ENCODE data around the gene IRX5.

IRX5 gene

DNA sequence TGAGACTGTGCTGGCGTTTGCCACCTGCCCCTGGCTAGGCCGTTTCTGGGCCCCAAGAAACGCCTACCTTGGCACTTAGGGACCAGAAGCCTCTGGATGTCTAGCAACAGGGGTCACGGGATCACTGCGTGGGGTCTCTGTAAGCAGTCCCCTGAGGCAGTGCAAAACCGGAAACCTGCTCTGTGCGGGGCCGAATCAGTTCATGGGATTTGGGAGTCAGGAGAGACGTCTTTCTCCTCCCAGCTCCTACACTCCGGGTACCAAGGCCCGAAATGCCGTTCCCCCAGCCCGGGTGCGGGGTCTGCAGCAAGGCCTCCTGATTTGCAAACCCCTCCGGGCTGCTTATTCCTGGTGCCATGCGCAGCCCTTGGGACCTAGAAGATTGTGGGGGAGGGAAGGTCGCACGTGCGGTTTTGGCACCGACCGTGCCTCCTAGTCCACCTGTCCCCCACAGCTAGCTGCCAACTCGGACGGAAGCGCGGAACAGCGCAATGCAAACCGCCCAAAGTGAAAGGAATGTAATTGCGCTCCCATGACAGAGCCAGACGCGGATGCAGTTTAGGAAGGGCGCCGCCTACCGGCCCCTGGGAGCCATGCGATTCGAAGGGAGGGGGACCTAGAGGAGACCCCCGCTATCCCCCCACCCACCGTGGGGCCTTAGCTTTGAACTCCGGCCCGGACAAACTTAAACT lies 6.5 kb downstream of the IRX5 start:
- H3K23ac ChIP-seq (ENCODE audit: low read length) = no peak overlapping the region
- H3K9ac ChIP-seq (ENCODE audit: low read length) = no peak overlapping the region
- no peaks in the 10 kb centered on the region for H3K79me1 ChIP-seq (ENCODE audit: low read length)
- H3K4me2 ChIP-seq (ENCODE audit: low read length) = peak overlapping the region; percentile 64
- H4K91ac ChIP-seq (ENCODE audit: low read depth, low read length) = no peak overlapping the region
- H4K12ac ChIP-seq (ENCODE audit: low read depth, low read length) = no peak overlapping the region
- peaks cover 9% of the 10 kb centered on the region for H3K9me3 ChIP-seq (ENCODE audit: insufficient read depth, low read depth, low read length)
- no peak overlapping the region for H2AFZ ChIP-seq (ENCODE audit: insufficient read depth, low read length, poor library complexity)
- H3K4ac ChIP-seq (ENCODE audit: low read depth, low read length) = no peak overlapping the region
- peaks cover 15% of the 10 kb centered on the region in 2 experiments for H3K4me1 ChIP-seq (ENCODE audit: control insufficient read depth in 1 of 2, insufficient read depth in 2 of 2, low read length in 2 of 2)
- DNase-seq = no peak
- H3K27me3 ChIP-seq (ENCODE audit: insufficient read depth, low read length) = peaks cover 86% of the 10 kb centered on the region
- H2BK12ac ChIP-seq (ENCODE audit: low read length) = no peak overlapping the region
- no peak overlapping the region for H2BK120ac ChIP-seq (ENCODE audit: insufficient read depth, low read length, poor library complexity)
- H3K79me2 ChIP-seq (ENCODE audit: control insufficient read depth, insufficient read depth, low read length, poor library complexity) = no peaks in the 10 kb centered on the region
- H4K8ac ChIP-seq (ENCODE audit: low read depth, low read length) = no peak overlapping the region
- no peak overlapping the region for H2AK5ac ChIP-seq (ENCODE audit: low read length)
- H2BK5ac ChIP-seq (ENCODE audit: low read depth, low read length, poor library complexity) = no peak overlapping the region
- H3K18ac ChIP-seq (ENCODE audit: low read length) = no peak overlapping the region
- H3K14ac ChIP-seq (ENCODE audit: low read length) = no peak overlapping the region
- H3K27ac ChIP-seq (ENCODE audit: low read depth, low read length) = no peak overlapping the region
- H3K36me3 ChIP-seq (ENCODE audit: control insufficient read depth in 1 of 2, insufficient read depth in 2 of 2, low read length in 2 of 2) = no peaks in the 10 kb centered on the region
- H3K4me3 ChIP-seq (ENCODE audit: low read depth, low read length) = peak overlapping the region; percentile 27
- WGBS (ENCODE audit: extremely low coverage, insufficient coverage, insufficient read length) = no CpG with 5 or more reads among the region's 39 CpGs

DNA sequence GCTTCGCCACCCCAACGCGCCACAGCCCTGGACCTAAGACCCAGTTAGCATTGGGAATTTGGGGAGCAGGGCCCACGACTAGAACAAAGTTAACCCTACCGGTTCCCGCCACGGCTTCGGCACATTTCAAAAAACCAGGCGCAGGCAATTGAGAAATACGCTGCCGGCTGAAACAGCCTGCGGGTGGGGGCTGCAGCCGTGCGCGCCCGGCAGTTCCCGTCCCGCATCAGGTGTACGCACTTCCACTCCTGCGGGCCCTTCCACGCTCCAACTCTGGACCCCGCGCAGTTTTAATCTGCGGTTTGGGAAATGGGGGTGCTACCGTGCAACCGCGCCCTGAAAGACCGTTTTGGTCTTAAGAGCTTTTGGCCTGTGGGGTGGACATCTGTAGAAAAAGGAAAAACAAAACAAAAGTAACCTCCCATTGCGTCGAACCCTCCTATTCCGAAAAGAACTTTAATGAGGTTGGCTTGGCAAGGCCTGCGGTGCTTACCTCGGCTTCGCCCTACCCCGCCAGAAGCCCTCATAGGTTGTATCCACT lies 7.1 kb downstream of the IRX5 start:
- Histone ChIP-seq H3K18ac (ENCODE audit: low read length) (no peak overlapping the region), H2BK12ac (ENCODE audit: low read length) (no peak overlapping the region), H3K27ac (ENCODE audit: low read depth, low read length) (no peak overlapping the region), H3K79me2 (ENCODE audit: control insufficient read depth, insufficient read depth, low read length, poor library complexity) (no peaks in the 10 kb centered on the region), H2AK5ac (ENCODE audit: low read length) (no peak overlapping the region), H2BK5ac (ENCODE audit: low read depth, low read length, poor library complexity) (no peak overlapping the region), H3K14ac (ENCODE audit: low read length) (no peak overlapping the region), H3K9ac (ENCODE audit: low read length) (no peak overlapping the region), H4K12ac (ENCODE audit: low read depth, low read length) (no peak overlapping the region), H4K91ac (ENCODE audit: low read depth, low read length) (no peak overlapping the region), H3K27me3 (ENCODE audit: insufficient read depth, low read length) (peaks cover 80% of the 10 kb centered on the region), H3K4ac (ENCODE audit: low read depth, low read length) (no peak overlapping the region), H3K9me3 (ENCODE audit: insufficient read depth, low read depth, low read length) (peaks cover 6% of the 10 kb centered on the region), H3K4me3 (ENCODE audit: low read depth, low read length) (no peak overlapping the region), H3K79me1 (ENCODE audit: low read length) (no peaks in the 10 kb centered on the region), H3K36me3 (ENCODE audit: control insufficient read depth in 1 of 2, insufficient read depth in 2 of 2, low read length in 2 of 2) (no peaks in the 10 kb centered on the region), H3K4me1 (ENCODE audit: control insufficient read depth in 1 of 2, insufficient read depth in 2 of 2, low read length in 2 of 2) (peaks cover 13 to 15% of the 10 kb centered on the region in 2 experiments), H3K23ac (ENCODE audit: low read length) (no peak overlapping the region), H3K4me2 (ENCODE audit: low read length) (peak overlapping the region; percentile 64), H2BK120ac (ENCODE audit: insufficient read depth, low read length, poor library complexity) (no peak overlapping the region), H2AFZ (ENCODE audit: insufficient read depth, low read length, poor library complexity) (no peak overlapping the region), H4K8ac (ENCODE audit: low read depth, low read length) (no peak overlapping the region)
- DNase-seq = peak in 1 of 2 donors; percentile 21
- WGBS (ENCODE audit: extremely low coverage, insufficient coverage, insufficient read length) = no CpG with 5 or more reads among the region's 35 CpGs

DNA sequence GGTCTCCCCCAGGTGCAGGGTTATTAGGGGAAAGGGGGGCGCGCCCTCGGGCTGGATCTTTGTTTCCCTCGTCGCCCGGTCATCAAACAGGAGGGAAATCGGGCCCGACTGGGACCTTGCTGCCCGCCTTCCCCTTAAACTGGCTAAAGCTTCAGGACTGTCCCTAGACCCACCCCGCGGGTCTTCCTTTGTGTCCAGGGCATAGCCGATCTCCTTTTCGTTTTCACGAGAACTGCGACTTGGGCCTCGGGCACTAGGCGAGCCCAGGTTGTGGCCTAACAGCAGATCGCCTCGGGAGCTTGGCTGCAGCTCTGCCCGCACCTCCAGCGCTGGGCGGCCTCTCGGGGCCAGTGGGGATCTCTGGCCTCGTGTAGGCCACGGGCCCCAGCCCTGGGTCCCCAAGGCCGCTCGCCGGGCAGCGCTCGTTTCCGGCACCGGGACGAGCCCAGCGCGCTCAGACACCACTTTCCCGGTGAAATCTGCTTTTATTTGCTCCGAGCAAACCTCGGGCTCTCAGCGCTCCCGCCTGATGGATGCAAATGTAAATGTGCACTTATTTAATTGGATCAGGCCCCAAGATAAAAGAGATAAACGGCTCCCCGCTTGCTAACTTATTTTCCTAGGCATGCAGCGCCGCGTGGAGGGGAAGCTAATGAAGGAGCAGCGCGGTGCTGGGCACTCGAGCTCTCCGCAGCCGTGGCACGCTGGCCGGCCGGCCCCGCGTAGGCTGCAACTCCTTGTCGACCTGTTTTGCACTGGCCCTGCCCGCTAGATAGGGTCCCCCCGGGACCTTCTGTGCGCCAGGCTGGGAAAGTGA lies 7.8 kb downstream of the IRX5 start:
- H2AK5ac ChIP-seq (ENCODE audit: low read length) = no peak overlapping the region
- WGBS (ENCODE audit: extremely low coverage, insufficient coverage, insufficient read length) = no CpG with 5 or more reads among the region's 59 CpGs

DNA sequence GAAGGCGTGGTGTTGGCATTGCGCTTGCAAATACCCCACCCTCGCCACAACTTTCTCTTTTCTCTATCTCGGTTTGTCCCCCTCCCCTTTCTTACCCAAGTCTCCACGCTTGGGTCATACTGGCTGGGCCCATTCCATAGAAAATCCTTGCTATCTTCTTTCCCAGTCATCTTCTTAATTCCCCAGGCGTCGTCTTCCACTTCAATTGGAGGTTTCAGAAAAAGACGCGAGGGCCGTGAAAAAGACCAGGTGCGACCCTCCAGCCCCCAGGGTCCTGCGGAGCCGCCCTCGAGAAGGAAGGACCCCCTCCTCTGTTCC lies 8.3 kb downstream of the IRX5 start:
- Histone ChIP-seq H3K4me1 (ENCODE audit: control insufficient read depth in 1 of 2, insufficient read depth in 2 of 2, low read length in 2 of 2) (peaks cover 8 to 10% of the 10 kb centered on the region in 2 experiments), H3K4ac (ENCODE audit: low read depth, low read length) (no peak overlapping the region), H2BK5ac (ENCODE audit: low read depth, low read length, poor library complexity) (no peak overlapping the region), H3K4me2 (ENCODE audit: low read length) (no peak overlapping the region), H3K27me3 (ENCODE audit: insufficient read depth, low read length) (peaks cover 70% of the 10 kb centered on the region), H2AK5ac (ENCODE audit: low read length) (no peak overlapping the region), H3K9ac (ENCODE audit: low read length) (no peak overlapping the region), H4K8ac (ENCODE audit: low read depth, low read length) (no peak overlapping the region), H2BK12ac (ENCODE audit: low read length) (no peak overlapping the region), H2BK120ac (ENCODE audit: insufficient read depth, low read length, poor library complexity) (no peak overlapping the region), H2AFZ (ENCODE audit: insufficient read depth, low read length, poor library complexity) (no peak overlapping the region), H4K91ac (ENCODE audit: low read depth, low read length) (no peak overlapping the region), H3K4me3 (ENCODE audit: low read depth, low read length) (peak overlapping the region; percentile 9), H3K14ac (ENCODE audit: low read length) (no peak overlapping the region), H4K12ac (ENCODE audit: low read depth, low read length) (no peak overlapping the region), H3K23ac (ENCODE audit: low read length) (no peak overlapping the region), H3K79me1 (ENCODE audit: low read length) (no peaks in the 10 kb centered on the region), H3K9me3 (ENCODE audit: insufficient read depth, low read depth, low read length) (peaks cover 4% of the 10 kb centered on the region), H3K27ac (ENCODE audit: low read depth, low read length) (no peak overlapping the region), H3K36me3 (ENCODE audit: control insufficient read depth in 1 of 2, insufficient read depth in 2 of 2, low read length in 2 of 2) (no peaks in the 10 kb centered on the region), H3K18ac (ENCODE audit: low read length) (no peak overlapping the region), H3K79me2 (ENCODE audit: control insufficient read depth, insufficient read depth, low read length, poor library complexity) (no peaks in the 10 kb centered on the region)
- DNase-seq = no peak
- no CpG with 5 or more reads among the region's 14 CpGs for WGBS (ENCODE audit: extremely low coverage, insufficient coverage, insufficient read length)

More for the DNA sequence above, 7.8 kb downstream of the IRX5 start:
- Histone ChIP-seq H3K79me1 (ENCODE audit: low read length) (no peaks in the 10 kb centered on the region), H3K27ac (ENCODE audit: low read depth, low read length) (no peak overlapping the region), H2BK120ac (ENCODE audit: insufficient read depth, low read length, poor library complexity) (no peak overlapping the region), H3K4me1 (ENCODE audit: control insufficient read depth in 1 of 2, insufficient read depth in 2 of 2, low read length in 2 of 2) (peaks cover 10% of the 10 kb centered on the region in 2 experiments), H3K9ac (ENCODE audit: low read length) (no peak overlapping the region), H4K12ac (ENCODE audit: low read depth, low read length) (no peak overlapping the region), H2BK5ac (ENCODE audit: low read depth, low read length, poor library complexity) (no peak overlapping the region), H3K4ac (ENCODE audit: low read depth, low read length) (no peak overlapping the region), H3K79me2 (ENCODE audit: control insufficient read depth, insufficient read depth, low read length, poor library complexity) (no peaks in the 10 kb centered on the region), H2BK12ac (ENCODE audit: low read length) (no peak overlapping the region), H4K8ac (ENCODE audit: low read depth, low read length) (no peak overlapping the region), H3K36me3 (ENCODE audit: control insufficient read depth in 1 of 2, insufficient read depth in 2 of 2, low read length in 2 of 2) (no peaks in the 10 kb centered on the region), H3K9me3 (ENCODE audit: insufficient read depth, low read depth, low read length) (peaks cover 4% of the 10 kb centered on the region), H3K14ac (ENCODE audit: low read length) (no peak overlapping the region), H3K4me3 (ENCODE audit: low read depth, low read length) (peak overlapping the region; percentile 9), H3K23ac (ENCODE audit: low read length) (no peak overlapping the region), H3K27me3 (ENCODE audit: insufficient read depth, low read length) (peaks cover 74% of the 10 kb centered on the region), H2AFZ (ENCODE audit: insufficient read depth, low read length, poor library complexity) (no peak overlapping the region), H3K4me2 (ENCODE audit: low read length) (peak overlapping the region; percentile 12), H3K18ac (ENCODE audit: low read length) (no peak overlapping the region), H4K91ac (ENCODE audit: low read depth, low read length) (no peak overlapping the region)
- peak in 1 of 2 donors; percentile 17 for DNase-seq

Data from trophoblast cell (in vitro differentiated cells and primary cell).